DND-41 (cell line): ENCODE data around the gene EBPL.

Source experiments
- EZH2 ChIP-seq: IDR thresholded peaks from 3 replicates; pipeline ENCODE4 v1.6.1; 2012; ENCODE audit warnings: borderline replicate concordance, low read depth, mild to moderate bottlenecking, moderate library complexity, low read length, inconsistent platforms; ENCODE audit not compliant: severe bottlenecking
- TF ChIP-seq, protein P1 (sequence below): IDR thresholded peaks from 2 replicates; pipeline ENCODE4 v1.5.1; 2012; ENCODE audit warnings: borderline replicate concordance, low read length, moderate library complexity, mild to moderate bottlenecking; ENCODE audit not compliant: poor library complexity, severe bottlenecking; ENCODE audit errors: extremely low read depth

DNA sequence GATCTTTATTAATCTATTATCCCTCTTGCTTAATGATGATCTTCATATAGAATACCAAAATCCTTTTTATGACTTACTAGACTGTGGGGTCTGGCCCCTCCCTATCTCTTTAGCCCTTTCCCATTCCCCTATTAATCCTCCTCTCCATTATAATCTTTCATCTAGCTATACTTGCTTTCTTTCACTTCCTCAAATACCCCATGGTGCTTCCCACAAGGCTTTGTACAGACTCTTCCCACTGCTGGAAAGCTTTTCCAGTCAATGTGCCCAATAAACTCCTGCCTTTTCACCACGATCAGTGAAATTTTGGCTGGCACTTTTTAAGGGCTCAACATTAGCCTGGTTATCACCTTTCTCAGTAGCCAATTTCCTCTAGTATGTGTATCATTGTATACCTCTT is 3.2 kb upstream of the EBPL start:
- TF ChIP-seq, protein P1, sequence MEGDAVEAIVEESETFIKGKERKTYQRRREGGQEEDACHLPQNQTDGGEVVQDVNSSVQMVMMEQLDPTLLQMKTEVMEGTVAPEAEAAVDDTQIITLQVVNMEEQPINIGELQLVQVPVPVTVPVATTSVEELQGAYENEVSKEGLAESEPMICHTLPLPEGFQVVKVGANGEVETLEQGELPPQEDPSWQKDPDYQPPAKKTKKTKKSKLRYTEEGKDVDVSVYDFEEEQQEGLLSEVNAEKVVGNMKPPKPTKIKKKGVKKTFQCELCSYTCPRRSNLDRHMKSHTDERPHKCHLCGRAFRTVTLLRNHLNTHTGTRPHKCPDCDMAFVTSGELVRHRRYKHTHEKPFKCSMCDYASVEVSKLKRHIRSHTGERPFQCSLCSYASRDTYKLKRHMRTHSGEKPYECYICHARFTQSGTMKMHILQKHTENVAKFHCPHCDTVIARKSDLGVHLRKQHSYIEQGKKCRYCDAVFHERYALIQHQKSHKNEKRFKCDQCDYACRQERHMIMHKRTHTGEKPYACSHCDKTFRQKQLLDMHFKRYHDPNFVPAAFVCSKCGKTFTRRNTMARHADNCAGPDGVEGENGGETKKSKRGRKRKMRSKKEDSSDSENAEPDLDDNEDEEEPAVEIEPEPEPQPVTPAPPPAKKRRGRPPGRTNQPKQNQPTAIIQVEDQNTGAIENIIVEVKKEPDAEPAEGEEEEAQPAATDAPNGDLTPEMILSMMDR: no peak
- TF ChIP-seq EZH2: no peak
